Measurements from ENCODE around the gene SLC8A2.

The SLC8A2 gene

GRCh38 chr19:47511681-47512080, 40.0 kb upstream of the SLC8A2 start:
- DNase-seq, result no peak
- H3K4me1 ChIP-seq (ENCODE audit: control insufficient read depth, insufficient read depth, low read length, poor library complexity, severe bottlenecking), result peaks cover 33% of the 10 kb centered on the region
- no peaks in the 10 kb centered on the region for H3K27me3 ChIP-seq (replicated peaks; ENCODE audit: control insufficient read depth, insufficient read depth, low read length, poor library complexity, severe bottlenecking)
- H3K4me3 ChIP-seq (ENCODE audit: insufficient read depth, low read depth, low read length, poor library complexity, severe bottlenecking), result no peak overlapping the region
- H3K9me3 ChIP-seq (ENCODE audit: control insufficient read depth, low read length), result no peaks in the 10 kb centered on the region
- no peaks in the 10 kb centered on the region for H3K36me3 ChIP-seq (ENCODE audit: control insufficient read depth, insufficient read depth, low read length)
- no peak overlapping the region for H3K27ac ChIP-seq (ENCODE audit: insufficient read depth, low read length, poor library complexity, severe bottlenecking)

GRCh38 chr19:47511128-47511517, 39.4 kb upstream of the SLC8A2 start:
- H3K27ac ChIP-seq (ENCODE audit: insufficient read depth, low read length, poor library complexity, severe bottlenecking), result no peak overlapping the region
- H3K4me3 ChIP-seq (ENCODE audit: insufficient read depth, low read depth, low read length, poor library complexity, severe bottlenecking), result no peak overlapping the region

GRCh38 chr19:47510516-47511127, 38.9 kb upstream of the SLC8A2 start:
- DNase-seq, result no peak
- Histone ChIP-seq H3K36me3 (ENCODE audit: control insufficient read depth, insufficient read depth, low read length) (peaks cover 2% of the 10 kb centered on the region), H3K27me3 (replicated peaks; ENCODE audit: control insufficient read depth, insufficient read depth, low read length, poor library complexity, severe bottlenecking) (no peaks in the 10 kb centered on the region), H3K4me3 (ENCODE audit: insufficient read depth, low read depth, low read length, poor library complexity, severe bottlenecking) (no peak overlapping the region), H3K4me1 (ENCODE audit: control insufficient read depth, insufficient read depth, low read length, poor library complexity, severe bottlenecking) (peaks cover 26% of the 10 kb centered on the region), H3K9me3 (ENCODE audit: control insufficient read depth, low read length) (no peaks in the 10 kb centered on the region), H3K27ac (ENCODE audit: insufficient read depth, low read length, poor library complexity, severe bottlenecking) (no peak overlapping the region)

More at GRCh38 chr19:47511128-47511517, 39.4 kb upstream of the SLC8A2 start:
- Histone ChIP-seq H3K9me3 (ENCODE audit: control insufficient read depth, low read length) (no peaks in the 10 kb centered on the region), H3K36me3 (ENCODE audit: control insufficient read depth, insufficient read depth, low read length) (no peaks in the 10 kb centered on the region), H3K4me1 (ENCODE audit: control insufficient read depth, insufficient read depth, low read length, poor library complexity, severe bottlenecking) (peaks cover 30% of the 10 kb centered on the region), H3K27me3 (replicated peaks; ENCODE audit: control insufficient read depth, insufficient read depth, low read length, poor library complexity, severe bottlenecking) (no peaks in the 10 kb centered on the region)
- DNase-seq, result no peak

GRCh38 chr19:47509973-47510372, 38.3 kb upstream of the SLC8A2 start:
- H3K27me3 ChIP-seq (replicated peaks; ENCODE audit: control insufficient read depth, insufficient read depth, low read length, poor library complexity, severe bottlenecking), result no peaks in the 10 kb centered on the region
- peaks cover 8% of the 10 kb centered on the region for H3K36me3 ChIP-seq (ENCODE audit: control insufficient read depth, insufficient read depth, low read length)
- DNase-seq, result no peak
- no peaks in the 10 kb centered on the region for H3K9me3 ChIP-seq (ENCODE audit: control insufficient read depth, low read length)
- peaks cover 24% of the 10 kb centered on the region for H3K4me1 ChIP-seq (ENCODE audit: control insufficient read depth, insufficient read depth, low read length, poor library complexity, severe bottlenecking)
- H3K4me3 ChIP-seq (ENCODE audit: insufficient read depth, low read depth, low read length, poor library complexity, severe bottlenecking), result no peak overlapping the region
- H3K27ac ChIP-seq (ENCODE audit: insufficient read depth, low read length, poor library complexity, severe bottlenecking), result no peak overlapping the region

GRCh38 chr19:47509170-47509847, 37.6 kb upstream of the SLC8A2 start:
- Histone ChIP-seq H3K4me3 (ENCODE audit: insufficient read depth, low read depth, low read length, poor library complexity, severe bottlenecking) (no peak overlapping the region), H3K9me3 (ENCODE audit: control insufficient read depth, low read length) (no peaks in the 10 kb centered on the region), H3K27me3 (replicated peaks; ENCODE audit: control insufficient read depth, insufficient read depth, low read length, poor library complexity, severe bottlenecking) (no peaks in the 10 kb centered on the region), H3K27ac (ENCODE audit: insufficient read depth, low read length, poor library complexity, severe bottlenecking) (no peak overlapping the region), H3K36me3 (ENCODE audit: control insufficient read depth, insufficient read depth, low read length) (peaks cover 13% of the 10 kb centered on the region), H3K4me1 (ENCODE audit: control insufficient read depth, insufficient read depth, low read length, poor library complexity, severe bottlenecking) (peaks cover 24% of the 10 kb centered on the region)
- DNase-seq, result no peak

- Histone ChIP-seq H3K27me3 (replicated peaks; ENCODE audit: control insufficient read depth, insufficient read depth, low read length, poor library complexity, severe bottlenecking) (no peaks in the 10 kb centered on the region), H3K36me3 (ENCODE audit: control insufficient read depth, insufficient read depth, low read length) (peaks cover 17% of the 10 kb centered on the region), H3K9me3 (ENCODE audit: control insufficient read depth, low read length) (no peaks in the 10 kb centered on the region), H3K27ac (ENCODE audit: insufficient read depth, low read length, poor library complexity, severe bottlenecking) (no peak overlapping the region), H3K4me3 (ENCODE audit: insufficient read depth, low read depth, low read length, poor library complexity, severe bottlenecking) (no peak overlapping the region), H3K4me1 (ENCODE audit: control insufficient read depth, insufficient read depth, low read length, poor library complexity, severe bottlenecking) (peaks cover 18% of the 10 kb centered on the region)
- DNase-seq, result no peak
Measured at GRCh38 chr19:47508721-47509120, 37.0 kb upstream of the SLC8A2 start.

- Histone ChIP-seq H3K27ac (ENCODE audit: insufficient read depth, low read length, poor library complexity, severe bottlenecking) (no peak overlapping the region), H3K4me1 (ENCODE audit: control insufficient read depth, insufficient read depth, low read length, poor library complexity, severe bottlenecking) (peaks cover 11% of the 10 kb centered on the region), H3K36me3 (ENCODE audit: control insufficient read depth, insufficient read depth, low read length) (peaks cover 21% of the 10 kb centered on the region), H3K9me3 (ENCODE audit: control insufficient read depth, low read length) (no peaks in the 10 kb centered on the region), H3K4me3 (ENCODE audit: insufficient read depth, low read depth, low read length, poor library complexity, severe bottlenecking) (no peak overlapping the region), H3K27me3 (replicated peaks; ENCODE audit: control insufficient read depth, insufficient read depth, low read length, poor library complexity, severe bottlenecking) (no peaks in the 10 kb centered on the region)
- DNase-seq, result no peak
Measured at GRCh38 chr19:47507924-47508553, 36.3 kb upstream of the SLC8A2 start.

- no peak for DNase-seq
- no peak overlapping the region for H3K4me3 ChIP-seq (ENCODE audit: insufficient read depth, low read depth, low read length, poor library complexity, severe bottlenecking)
- no peaks in the 10 kb centered on the region for H3K27me3 ChIP-seq (replicated peaks; ENCODE audit: control insufficient read depth, insufficient read depth, low read length, poor library complexity, severe bottlenecking)
- H3K36me3 ChIP-seq (ENCODE audit: control insufficient read depth, insufficient read depth, low read length), result peaks cover 27% of the 10 kb centered on the region
- H3K9me3 ChIP-seq (ENCODE audit: control insufficient read depth, low read length), result no peaks in the 10 kb centered on the region
- no peak overlapping the region for H3K27ac ChIP-seq (ENCODE audit: insufficient read depth, low read length, poor library complexity, severe bottlenecking)
- peaks cover 1% of the 10 kb centered on the region for H3K4me1 ChIP-seq (ENCODE audit: control insufficient read depth, insufficient read depth, low read length, poor library complexity, severe bottlenecking)
Measured at GRCh38 chr19:47507012-47507411, 35.3 kb upstream of the SLC8A2 start.

- no peak for DNase-seq
- H3K27me3 ChIP-seq (replicated peaks; ENCODE audit: control insufficient read depth, insufficient read depth, low read length, poor library complexity, severe bottlenecking), result no peaks in the 10 kb centered on the region
- no peak overlapping the region for H3K27ac ChIP-seq (ENCODE audit: insufficient read depth, low read length, poor library complexity, severe bottlenecking)
- H3K36me3 ChIP-seq (ENCODE audit: control insufficient read depth, insufficient read depth, low read length), result peaks cover 28% of the 10 kb centered on the region
- H3K9me3 ChIP-seq (ENCODE audit: control insufficient read depth, low read length), result no peaks in the 10 kb centered on the region
- H3K4me3 ChIP-seq (ENCODE audit: insufficient read depth, low read depth, low read length, poor library complexity, severe bottlenecking), result no peak overlapping the region
- no peaks in the 10 kb centered on the region for H3K4me1 ChIP-seq (ENCODE audit: control insufficient read depth, insufficient read depth, low read length, poor library complexity, severe bottlenecking)
Measured at GRCh38 chr19:47506459-47506858, 34.8 kb upstream of the SLC8A2 start.

GRCh38 chr19:47505506-47505905, 33.8 kb upstream of the SLC8A2 start:
- no peak for DNase-seq
- Histone ChIP-seq H3K9me3 (ENCODE audit: control insufficient read depth, low read length) (no peaks in the 10 kb centered on the region), H3K36me3 (ENCODE audit: control insufficient read depth, insufficient read depth, low read length) (peaks cover 35% of the 10 kb centered on the region), H3K4me1 (ENCODE audit: control insufficient read depth, insufficient read depth, low read length, poor library complexity, severe bottlenecking) (no peaks in the 10 kb centered on the region), H3K4me3 (ENCODE audit: insufficient read depth, low read depth, low read length, poor library complexity, severe bottlenecking) (no peak overlapping the region), H3K27me3 (replicated peaks; ENCODE audit: control insufficient read depth, insufficient read depth, low read length, poor library complexity, severe bottlenecking) (no peaks in the 10 kb centered on the region), H3K27ac (ENCODE audit: insufficient read depth, low read length, poor library complexity, severe bottlenecking) (no peak overlapping the region)
